SK-N-SH (cell line): Measurements from ENCODE around the gene PITPNB.

Experiments
- NFIC ChIP-seq: IDR thresholded peaks from 2 replicates; pipeline ENCODE4 v1.4.0; 2012; ENCODE audit warnings: borderline replicate concordance
- RAD21 ChIP-seq: IDR thresholded peaks from 2 replicates; pipeline ENCODE4 v1.6.1; 2012; ENCODE audit warnings: mild to moderate bottlenecking, low read length
- SMC3 ChIP-seq: IDR thresholded peaks from 2 replicates; pipeline ENCODE4 v1.6.1; 2012; ENCODE audit warnings: low read depth, low read length, improper control_type of control experiment
- TF ChIP-seq, protein P1 (sequence below): fragments of 200-600 bp; sonication (generic); IDR thresholded peaks from 2 replicates; pipeline ENCODE4 v1.6.1; 2017; ENCODE audit warnings: antibody characterized with exemption, mild to moderate bottlenecking, moderate library complexity
- TF ChIP-seq, protein P2 (sequence below): IDR thresholded peaks from 2 replicates; pipeline ENCODE4 v1.6.1; 2012; ENCODE audit warnings: mild to moderate bottlenecking, low read depth, low read length, moderate library complexity

DNA sequence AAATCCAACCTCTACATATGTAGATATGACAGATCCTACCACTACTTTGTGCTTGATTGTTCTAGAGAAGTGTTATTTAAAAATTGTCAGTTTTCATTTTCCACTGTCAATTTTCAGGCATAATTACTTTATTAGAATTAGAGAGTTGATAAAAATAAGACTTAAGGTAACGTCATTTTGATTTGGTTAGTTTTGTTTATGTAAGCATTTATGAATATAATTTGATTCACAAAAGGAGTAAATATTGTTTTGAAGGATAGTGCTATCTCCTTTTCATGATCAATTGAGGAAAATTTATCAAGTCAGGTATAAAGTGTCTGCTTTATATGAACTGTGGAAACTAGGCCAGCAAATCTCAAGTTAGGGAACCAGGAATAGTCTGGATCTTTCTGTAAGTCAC is 42.6 kb upstream of the PITPNB start:
- TF ChIP-seq, protein P1, sequence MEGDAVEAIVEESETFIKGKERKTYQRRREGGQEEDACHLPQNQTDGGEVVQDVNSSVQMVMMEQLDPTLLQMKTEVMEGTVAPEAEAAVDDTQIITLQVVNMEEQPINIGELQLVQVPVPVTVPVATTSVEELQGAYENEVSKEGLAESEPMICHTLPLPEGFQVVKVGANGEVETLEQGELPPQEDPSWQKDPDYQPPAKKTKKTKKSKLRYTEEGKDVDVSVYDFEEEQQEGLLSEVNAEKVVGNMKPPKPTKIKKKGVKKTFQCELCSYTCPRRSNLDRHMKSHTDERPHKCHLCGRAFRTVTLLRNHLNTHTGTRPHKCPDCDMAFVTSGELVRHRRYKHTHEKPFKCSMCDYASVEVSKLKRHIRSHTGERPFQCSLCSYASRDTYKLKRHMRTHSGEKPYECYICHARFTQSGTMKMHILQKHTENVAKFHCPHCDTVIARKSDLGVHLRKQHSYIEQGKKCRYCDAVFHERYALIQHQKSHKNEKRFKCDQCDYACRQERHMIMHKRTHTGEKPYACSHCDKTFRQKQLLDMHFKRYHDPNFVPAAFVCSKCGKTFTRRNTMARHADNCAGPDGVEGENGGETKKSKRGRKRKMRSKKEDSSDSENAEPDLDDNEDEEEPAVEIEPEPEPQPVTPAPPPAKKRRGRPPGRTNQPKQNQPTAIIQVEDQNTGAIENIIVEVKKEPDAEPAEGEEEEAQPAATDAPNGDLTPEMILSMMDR: no peak
- TF ChIP-seq NFIC (no peak), SMC3 (no peak), RAD21 (no peak)
- TF ChIP-seq, protein P2, sequence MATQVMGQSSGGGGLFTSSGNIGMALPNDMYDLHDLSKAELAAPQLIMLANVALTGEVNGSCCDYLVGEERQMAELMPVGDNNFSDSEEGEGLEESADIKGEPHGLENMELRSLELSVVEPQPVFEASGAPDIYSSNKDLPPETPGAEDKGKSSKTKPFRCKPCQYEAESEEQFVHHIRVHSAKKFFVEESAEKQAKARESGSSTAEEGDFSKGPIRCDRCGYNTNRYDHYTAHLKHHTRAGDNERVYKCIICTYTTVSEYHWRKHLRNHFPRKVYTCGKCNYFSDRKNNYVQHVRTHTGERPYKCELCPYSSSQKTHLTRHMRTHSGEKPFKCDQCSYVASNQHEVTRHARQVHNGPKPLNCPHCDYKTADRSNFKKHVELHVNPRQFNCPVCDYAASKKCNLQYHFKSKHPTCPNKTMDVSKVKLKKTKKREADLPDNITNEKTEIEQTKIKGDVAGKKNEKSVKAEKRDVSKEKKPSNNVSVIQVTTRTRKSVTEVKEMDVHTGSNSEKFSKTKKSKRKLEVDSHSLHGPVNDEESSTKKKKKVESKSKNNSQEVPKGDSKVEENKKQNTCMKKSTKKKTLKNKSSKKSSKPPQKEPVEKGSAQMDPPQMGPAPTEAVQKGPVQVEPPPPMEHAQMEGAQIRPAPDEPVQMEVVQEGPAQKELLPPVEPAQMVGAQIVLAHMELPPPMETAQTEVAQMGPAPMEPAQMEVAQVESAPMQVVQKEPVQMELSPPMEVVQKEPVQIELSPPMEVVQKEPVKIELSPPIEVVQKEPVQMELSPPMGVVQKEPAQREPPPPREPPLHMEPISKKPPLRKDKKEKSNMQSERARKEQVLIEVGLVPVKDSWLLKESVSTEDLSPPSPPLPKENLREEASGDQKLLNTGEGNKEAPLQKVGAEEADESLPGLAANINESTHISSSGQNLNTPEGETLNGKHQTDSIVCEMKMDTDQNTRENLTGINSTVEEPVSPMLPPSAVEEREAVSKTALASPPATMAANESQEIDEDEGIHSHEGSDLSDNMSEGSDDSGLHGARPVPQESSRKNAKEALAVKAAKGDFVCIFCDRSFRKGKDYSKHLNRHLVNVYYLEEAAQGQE: no peak
